K562 (cell line): ENCODE data around the gene LY6G6D. TPM values are rescaled to one million over a fixed set of nuclear protein-coding genes. Genes with fewer than 3 reads are reported as not detected.

Experiments used
- E2F1 ChIP-seq: sonication (generic); formaldehyde crosslinking; IDR thresholded peaks from 2 replicates; pipeline ENCODE4 v1.8.1; 2023; ENCODE audit warnings: mild to moderate bottlenecking, missing genetic modification reagents, moderate library complexity
- E2F5 ChIP-seq: sonication (generic); formaldehyde crosslinking; IDR thresholded peaks from 2 replicates; pipeline ENCODE4 v1.8.0; 2022; ENCODE audit warnings: mild to moderate bottlenecking, missing genetic modification reagents
- KHSRP ChIP-seq: fragments of 450-650 bp; IDR thresholded peaks from 2 replicates; pipeline ENCODE4 v1.6.1; 2017
- MITF ChIP-seq: IDR thresholded peaks from 2 replicates; pipeline ENCODE4 v1.6.1; 2014; ENCODE audit warnings: antibody characterized with exemption
- MYC ChIP-seq, 2 experiments: fragments of 250-450 bp in 1 of 2; sonication (Bioruptor Pico) in 1 of 2; IDR thresholded peaks; 2 replicates each; pipeline versions ENCODE4 v1.5.1 to v1.6.1; 2012 to 2021; ENCODE audit warnings: low read depth in 2 of 2, borderline replicate concordance in 1 of 2, improper control_type of control experiment in 1 of 2, low read length in 1 of 2, mild to moderate bottlenecking in 1 of 2, moderate library complexity in 1 of 2
- NONO ChIP-seq, 2 experiments: fragments of 200-400 bp in 1 of 2; fragments of 450-650 bp in 1 of 2; formaldehyde crosslinking in 1 of 2; IDR thresholded peaks; 2 replicates each; pipeline ENCODE4 v1.6.1; 2017; ENCODE audit warnings: low read depth in 2 of 2, mild to moderate bottlenecking in 2 of 2, moderate library complexity in 2 of 2, low read length in 1 of 2
- STAT6 ChIP-seq: sonication (generic); formaldehyde crosslinking; IDR thresholded peaks from 2 replicates; pipeline ENCODE4 v1.8.1; 2023; ENCODE audit warnings: mild to moderate bottlenecking, missing genetic modification reagents
- ZBTB9 ChIP-seq: fragments of 450-650 bp; formaldehyde crosslinking; IDR thresholded peaks from 2 replicates; pipeline ENCODE4 v1.4.0; 2020; ENCODE audit warnings: mild to moderate bottlenecking, moderate library complexity
- polyA plus RNA-seq, 8 experiments: library from polyadenylated mRNA; depleted of rRNA in 4 of 8; stranded (reverse) in 5 of 8; unstranded in 3 of 8; fragments of >200 nt; fragmentation: Nextera tagmentation in 2 of 8; fragmentation: Illumina TruSeq in 1 of 8; extraction: Ambion mirVana in 2 of 8; extraction: Trizol in 1 of 8; gene quantifications; 2 replicates each; pipeline versions ENCODE4 v1.2.1 to v1.2.3, GENCODE V29; 2011 to 2014; ENCODE audit warnings: inconsistent platforms in 1 of 8, missing spikeins in 1 of 8
- total RNA-seq, 7 experiments: library from RNA; depleted of rRNA in 6 of 7; stranded (reverse); fragments of >200 nt in 6 of 7; fragmentation: Illumina TruSeq in 2 of 7; extraction: Trizol in 2 of 7; gene quantifications; 2 replicates each; pipeline versions ENCODE4 v1.2.1 to v1.2.3, GENCODE V29; 2011 to 2021; ENCODE audit warnings: low replicate concordance in 1 of 7

Gene LY6G6D
- total and polyA plus RNA-seq, 9 of the 15 experiments (the other 6 are each of a cell fraction or from before 2014, with no cell fraction given), result 0.30 to 0.38 TPM; not detected in 7

GRCh38 chr6:31689249-31690110 lies 25.7 kb upstream of the LY6G6D start (continued):
- TF ChIP-seq MITF, result no peak
- TF ChIP-seq ZBTB9 (CRISPR knock-in tag), result 0 out of 2 replicates have a peak, but pooled peaks have one; percentile 11
- TF ChIP-seq E2F1 (CRISPR knock-in tag), result no peak
- no peak for TF ChIP-seq MYC (IDR thresholded peaks at IDR 0.05; ENCODE audit: low read depth, low read length)
- 0 out of 2 replicates have a peak, but pooled peaks have one; percentile 15 for TF ChIP-seq MYC (CRISPR knock-in tag; IDR thresholded peaks at IDR 0.05; ENCODE audit: borderline replicate concordance, low read depth)
- peak; percentile 19 for TF ChIP-seq STAT6
- no peak for TF ChIP-seq KHSRP
- peak in 1 of 2 experiments; percentile 27; a peak in 1 of 4 replicates for TF ChIP-seq NONO (IDR thresholded peaks at IDR 0.05; ENCODE audit: low read depth in 2 of 2, low read length in 1 of 2)
- no peak for TF ChIP-seq E2F5
